A673 (cell line): ENCODE measurements around the gene ZCCHC13. TPM values are rescaled to one million over a fixed set of nuclear protein-coding genes. Genes with fewer than 3 reads are reported as not detected.
A peak's percentile ranks its signal among the peaks of the same experiment; 100 is the strongest.

Experiments
- BruUV-seq: library from RNA; stranded (reverse); fragments of 400-500 nt; replicated peaks from 2 replicates; lab custom pipeline; 2021; lab: Mats Ljungman, UMichigan
- CTCF ChIA-PET: fragments of 300-600 bp; sonication (Branson Sonifier 250); formaldehyde crosslinking; loops from one replicate; lab custom pipeline; 2022; ENCODE audit warnings: antibody characterized with exemption; lab: Charles Lee
- POLR2A ChIA-PET: fragments of 300-600 bp; sonication (Branson Sonifier 250); formaldehyde crosslinking; loops from one replicate; lab custom pipeline; 2022; ENCODE audit warnings: antibody characterized with exemption; ENCODE audit not compliant: low non-redundant PET; lab: Charles Lee
- DNase-seq: peaks from one replicate; pipeline ENCODE4 v3.0.0-alpha.2; 2015; ENCODE audit warnings: low spot score
- H3K27ac ChIP-seq: fragments of 200-600 bp; sonication (generic); 2 replicates; pipeline ENCODE4 v1.5.1; 2016; ENCODE audit warnings: mixed run types, low read depth, mild to moderate bottlenecking, mixed read lengths, antibody characterized with exemption, low read length; ENCODE audit not compliant: poor library complexity, severe bottlenecking
- H3K27me3 ChIP-seq: fragments of 200-600 bp; sonication (generic); replicated peaks from 2 replicates; pipeline ENCODE4 v1.6.1; 2017; ENCODE audit warnings: mixed run types, low read depth, mild to moderate bottlenecking, mixed read lengths, antibody characterized with exemption, low read length; ENCODE audit not compliant: insufficient read depth, poor library complexity
- H3K36me3 ChIP-seq: fragments of 200-600 bp; sonication (generic); 2 replicates; pipeline ENCODE4 v1.6.1; 2016; ENCODE audit warnings: mixed run types, mild to moderate bottlenecking, mixed read lengths, antibody characterized with exemption, low read length; ENCODE audit not compliant: insufficient read depth, poor library complexity, severe bottlenecking
- H3K4me1 ChIP-seq: fragments of 200-600 bp; sonication (generic); 2 replicates; pipeline ENCODE4 v1.6.1; 2017; ENCODE audit warnings: mixed run types, mild to moderate bottlenecking, mixed read lengths, antibody characterized with exemption, low read length; ENCODE audit not compliant: insufficient read depth, poor library complexity, severe bottlenecking
- H3K4me3 ChIP-seq: fragments of 200-600 bp; sonication (generic); 2 replicates; pipeline ENCODE4 v1.5.1; 2016; ENCODE audit warnings: low read depth, mixed run types, mild to moderate bottlenecking, mixed read lengths, low read length; ENCODE audit not compliant: poor library complexity, severe bottlenecking
- H3K9me3 ChIP-seq: fragments of 200-600 bp; sonication (generic); 2 replicates; pipeline ENCODE4 v1.6.1; 2016; ENCODE audit warnings: mixed run types, low read depth, mild to moderate bottlenecking, mixed read lengths, antibody characterized with exemption, low read length; ENCODE audit not compliant: poor library complexity, severe bottlenecking
- EZH2 ChIP-seq: fragments of 200-600 bp; sonication (generic); IDR thresholded peaks from 2 replicates; pipeline ENCODE4 v1.6.1; 2017; ENCODE audit warnings: borderline replicate concordance, low read depth, mild to moderate bottlenecking, mixed read lengths, antibody characterized with exemption, low read length; ENCODE audit not compliant: poor library complexity, severe bottlenecking
- intact Hi-C: fragments of 100-400 bp; cut with micrococcal nuclease; formaldehyde crosslinking; loops from one replicate; pipeline ENCODE4 v1.10.0; 2022; ENCODE audit not compliant: unreplicated experiment
- total RNA-seq: library from RNA; stranded (reverse); gene quantifications from 2 replicates; pipeline ENCODE4 v1.2.3, GENCODE V29; 2021
- TF ChIP-seq, protein P1 (sequence below): fragments of 300-800, 200-600 bp; sonication (generic); conservative IDR thresholded peaks from 2 replicates; pipeline ENCODE4 v1.5.1; 2017; ENCODE audit warnings: low read depth, mild to moderate bottlenecking, antibody characterized with exemption, low read length, moderate library complexity, mixed read lengths

ZCCHC13 gene
- total RNA-seq, 1 experiment from 2014 or later: not detected

DNA sequence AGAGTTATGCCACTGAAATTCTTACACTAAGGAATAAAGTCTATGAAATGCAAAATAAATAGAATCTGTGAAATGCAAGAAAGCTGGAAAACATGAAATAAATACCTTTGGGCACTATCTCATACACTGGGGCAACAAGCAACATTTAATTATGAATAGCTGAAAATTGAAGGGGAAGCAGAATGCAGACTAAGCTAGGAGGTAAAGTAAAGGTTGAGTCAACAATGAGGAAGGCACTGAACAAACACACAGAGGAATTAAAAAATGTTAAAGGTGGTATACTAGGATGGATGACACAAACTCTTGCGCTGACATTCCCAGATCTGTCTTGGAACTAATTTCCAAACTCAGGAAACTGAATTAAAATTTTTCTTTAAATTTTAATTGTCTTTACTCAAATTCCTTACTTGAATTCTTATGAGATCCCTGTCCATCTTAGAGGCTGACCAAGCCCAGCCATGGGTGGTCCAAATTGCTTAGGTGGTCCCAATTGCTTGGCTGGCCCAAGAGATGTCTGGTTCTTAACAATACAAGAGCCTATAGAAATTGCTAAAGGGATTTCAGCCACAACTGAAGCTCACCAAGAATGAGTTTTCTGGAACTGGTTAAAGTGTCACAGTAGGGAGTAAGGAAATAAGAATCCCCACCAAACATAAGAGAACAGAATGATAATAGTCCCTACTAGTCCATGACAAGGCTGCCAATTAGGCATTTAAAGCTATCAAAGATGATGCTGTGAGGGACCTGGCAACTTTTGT is 41.3 kb upstream of the ZCCHC13 start:
- ChIA-PET POLR2A (no interaction called here), CTCF (no interaction called here)
- Histone ChIP-seq H3K9me3 (peaks cover 4% of the 10 kb centered on the region), H3K4me1 (no peaks in the 10 kb centered on the region), H3K4me3 (no peak overlapping the region), H3K36me3 (peaks cover 28% of the 10 kb centered on the region), H3K27ac (no peak overlapping the region), H3K27me3 (no peaks in the 10 kb centered on the region)
- TF ChIP-seq, protein P1, sequence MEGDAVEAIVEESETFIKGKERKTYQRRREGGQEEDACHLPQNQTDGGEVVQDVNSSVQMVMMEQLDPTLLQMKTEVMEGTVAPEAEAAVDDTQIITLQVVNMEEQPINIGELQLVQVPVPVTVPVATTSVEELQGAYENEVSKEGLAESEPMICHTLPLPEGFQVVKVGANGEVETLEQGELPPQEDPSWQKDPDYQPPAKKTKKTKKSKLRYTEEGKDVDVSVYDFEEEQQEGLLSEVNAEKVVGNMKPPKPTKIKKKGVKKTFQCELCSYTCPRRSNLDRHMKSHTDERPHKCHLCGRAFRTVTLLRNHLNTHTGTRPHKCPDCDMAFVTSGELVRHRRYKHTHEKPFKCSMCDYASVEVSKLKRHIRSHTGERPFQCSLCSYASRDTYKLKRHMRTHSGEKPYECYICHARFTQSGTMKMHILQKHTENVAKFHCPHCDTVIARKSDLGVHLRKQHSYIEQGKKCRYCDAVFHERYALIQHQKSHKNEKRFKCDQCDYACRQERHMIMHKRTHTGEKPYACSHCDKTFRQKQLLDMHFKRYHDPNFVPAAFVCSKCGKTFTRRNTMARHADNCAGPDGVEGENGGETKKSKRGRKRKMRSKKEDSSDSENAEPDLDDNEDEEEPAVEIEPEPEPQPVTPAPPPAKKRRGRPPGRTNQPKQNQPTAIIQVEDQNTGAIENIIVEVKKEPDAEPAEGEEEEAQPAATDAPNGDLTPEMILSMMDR: no peak
- TF ChIP-seq EZH2: no peak
- no TSS peak for BruUV-seq
- intact Hi-C loops: no loop called here
- peak; percentile 10 for DNase-seq

DNA sequence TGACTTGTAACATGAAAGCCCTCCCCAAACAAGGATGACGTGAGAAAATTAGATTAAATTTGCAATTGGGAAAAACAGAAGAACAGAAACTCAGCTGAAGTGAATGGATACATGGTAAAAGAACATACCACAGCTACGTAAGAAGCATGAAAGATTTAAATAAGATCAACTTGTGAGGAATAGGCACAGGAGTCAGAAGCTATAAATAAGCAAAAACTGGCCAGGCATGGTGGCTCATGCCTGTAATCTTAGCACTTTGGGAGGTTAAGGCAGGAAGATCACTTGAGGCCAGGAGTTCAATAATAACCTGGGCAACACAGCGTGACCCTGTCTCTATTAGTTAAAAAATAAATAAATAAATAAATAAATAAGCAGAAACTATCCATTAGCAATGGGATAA is 33.6 kb upstream of the ZCCHC13 start:
- Histone ChIP-seq H3K9me3 (no peaks in the 10 kb centered on the region), H3K4me1 (no peaks in the 10 kb centered on the region), H3K4me3 (no peak overlapping the region), H3K27me3 (no peaks in the 10 kb centered on the region), H3K36me3 (peaks cover 31% of the 10 kb centered on the region), H3K27ac (no peak overlapping the region)
- POLR2A ChIA-PET: no interaction called here
- TF ChIP-seq, protein P1: no peak
- TF ChIP-seq EZH2: no peak
- intact Hi-C loops: no loop called here
- CTCF ChIA-PET: no interaction called here
- DNase-seq: no peak
- no TSS peak for BruUV-seq

GRCh38 chrX:74272230-74272629 is 31.8 kb upstream of the ZCCHC13 start:
- Histone ChIP-seq H3K27me3 (no peaks in the 10 kb centered on the region), H3K27ac (no peak overlapping the region), H3K4me1 (no peaks in the 10 kb centered on the region), H3K4me3 (no peak overlapping the region), H3K36me3 (peaks cover 41% of the 10 kb centered on the region), H3K9me3 (no peaks in the 10 kb centered on the region)
- no peak for TF ChIP-seq EZH2
- TF ChIP-seq, protein P1: no peak
- no peak for DNase-seq
- no TSS peak for BruUV-seq
- POLR2A ChIA-PET: no interaction called here
- intact Hi-C loops: no loop called here
- CTCF ChIA-PET: no interaction called here
